Measurements from ENCODE around the gene RAB25. TPM values are rescaled to one million over a fixed set of nuclear protein-coding genes. Genes with fewer than 3 reads are reported as not detected.

Gene RAB25
- total RNA-seq, 1 donor from 2014 or later: not detected

DNA sequence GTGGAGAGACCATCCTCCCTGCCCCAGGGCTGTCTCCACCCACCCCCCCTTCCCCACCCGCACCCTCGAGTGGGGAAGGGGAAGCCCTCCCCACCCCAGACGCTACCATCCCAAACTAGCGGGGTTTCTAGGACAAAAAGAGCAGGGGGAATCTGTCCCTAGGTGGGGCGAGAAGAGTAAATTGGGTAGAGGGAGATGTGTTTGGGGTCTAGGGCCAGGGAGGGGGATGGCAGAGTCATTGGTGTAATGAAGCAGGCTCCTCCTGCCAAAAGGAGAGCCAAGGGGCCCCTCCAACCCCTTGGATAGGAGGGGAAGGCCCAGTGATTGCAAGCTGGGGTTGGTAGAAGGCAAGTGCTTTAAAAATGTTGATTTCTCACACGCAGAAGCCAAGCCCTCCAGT, 11.3 kb downstream of the RAB25 start:
- Mint-ChIP-seq H3K36me3 (ENCODE audit: low read depth) (peaks cover 6% of the 10 kb centered on the region), H3K9me3 (ENCODE audit: low read depth) (no peaks in the 10 kb centered on the region), H3K27me3 (ENCODE audit: low read depth) (no peaks in the 10 kb centered on the region), H3K27ac (ENCODE audit: unreplicated experiment) (no peak overlapping the region), H3K4me3 (ENCODE audit: unreplicated experiment) (no peak overlapping the region), H3K4me1 (ENCODE audit: low read depth) (peaks cover 20% of the 10 kb centered on the region)
- no peak for DNase-seq (ENCODE audit: low spot score)
- TF ChIP-seq, protein P1, sequence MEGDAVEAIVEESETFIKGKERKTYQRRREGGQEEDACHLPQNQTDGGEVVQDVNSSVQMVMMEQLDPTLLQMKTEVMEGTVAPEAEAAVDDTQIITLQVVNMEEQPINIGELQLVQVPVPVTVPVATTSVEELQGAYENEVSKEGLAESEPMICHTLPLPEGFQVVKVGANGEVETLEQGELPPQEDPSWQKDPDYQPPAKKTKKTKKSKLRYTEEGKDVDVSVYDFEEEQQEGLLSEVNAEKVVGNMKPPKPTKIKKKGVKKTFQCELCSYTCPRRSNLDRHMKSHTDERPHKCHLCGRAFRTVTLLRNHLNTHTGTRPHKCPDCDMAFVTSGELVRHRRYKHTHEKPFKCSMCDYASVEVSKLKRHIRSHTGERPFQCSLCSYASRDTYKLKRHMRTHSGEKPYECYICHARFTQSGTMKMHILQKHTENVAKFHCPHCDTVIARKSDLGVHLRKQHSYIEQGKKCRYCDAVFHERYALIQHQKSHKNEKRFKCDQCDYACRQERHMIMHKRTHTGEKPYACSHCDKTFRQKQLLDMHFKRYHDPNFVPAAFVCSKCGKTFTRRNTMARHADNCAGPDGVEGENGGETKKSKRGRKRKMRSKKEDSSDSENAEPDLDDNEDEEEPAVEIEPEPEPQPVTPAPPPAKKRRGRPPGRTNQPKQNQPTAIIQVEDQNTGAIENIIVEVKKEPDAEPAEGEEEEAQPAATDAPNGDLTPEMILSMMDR (IDR thresholded peaks at IDR 0.05): no peak

DNA sequence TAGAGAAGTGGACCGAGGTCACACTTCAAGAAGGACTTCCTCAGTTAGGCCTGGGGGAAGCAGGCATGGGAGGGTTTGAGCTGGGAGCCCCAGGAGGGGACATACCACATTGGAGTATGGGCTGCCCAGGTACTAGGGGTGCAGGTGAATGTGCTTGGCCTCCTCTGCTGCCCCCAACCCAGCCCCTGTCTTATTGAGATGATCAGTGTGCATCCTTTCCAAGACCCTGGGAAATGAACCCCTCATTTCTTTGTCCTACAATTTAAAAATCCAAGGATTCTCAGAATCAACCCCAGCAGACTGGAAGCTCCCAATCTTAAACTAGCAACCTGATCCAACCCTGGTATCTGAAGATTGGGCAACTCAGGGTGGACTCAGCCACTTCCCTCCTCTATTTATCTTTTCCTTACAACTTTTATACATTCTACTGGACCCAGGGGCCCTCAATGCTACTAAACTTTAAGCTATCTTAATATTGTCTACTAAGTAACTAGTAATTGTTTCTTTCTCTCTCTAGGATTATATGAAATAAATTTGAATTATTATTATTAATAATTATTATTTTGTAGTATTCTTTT, 12.2 kb downstream of the RAB25 start:
- Mint-ChIP-seq H3K27ac (ENCODE audit: unreplicated experiment) (no peak overlapping the region), H3K9me3 (ENCODE audit: low read depth) (no peaks in the 10 kb centered on the region), H3K4me3 (ENCODE audit: unreplicated experiment) (no peak overlapping the region), H3K4me1 (ENCODE audit: low read depth) (peaks cover 28% of the 10 kb centered on the region), H3K36me3 (ENCODE audit: low read depth) (peaks cover 6% of the 10 kb centered on the region), H3K27me3 (ENCODE audit: low read depth) (no peaks in the 10 kb centered on the region)
- DNase-seq (ENCODE audit: low spot score): no peak
- TF ChIP-seq, protein P1 (IDR thresholded peaks at IDR 0.05): no peak

DNA sequence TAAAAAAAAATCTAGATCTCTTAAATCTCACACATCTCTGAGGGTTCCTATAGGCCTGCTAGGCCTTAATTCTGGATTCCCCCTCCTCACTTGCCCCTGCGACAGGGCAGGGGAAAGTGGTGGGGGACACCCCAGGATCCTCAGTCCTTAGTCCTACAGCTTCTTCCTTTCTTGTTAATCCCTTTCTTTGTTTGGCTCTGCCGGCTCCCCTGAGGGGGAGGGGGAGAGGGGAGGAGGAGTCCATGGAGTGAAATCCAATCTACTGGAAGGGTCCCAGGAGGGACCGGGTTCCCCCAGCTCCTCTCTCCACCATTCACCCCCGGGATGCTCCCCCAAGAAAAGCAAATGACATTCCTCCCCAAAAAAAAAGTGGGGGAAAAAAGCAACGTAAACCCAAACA, 12.8 kb downstream of the RAB25 start:
- Mint-ChIP-seq H3K4me3 (ENCODE audit: unreplicated experiment) (no peak overlapping the region), H3K27me3 (ENCODE audit: low read depth) (no peaks in the 10 kb centered on the region), H3K4me1 (ENCODE audit: low read depth) (peaks cover 34% of the 10 kb centered on the region)

DNA sequence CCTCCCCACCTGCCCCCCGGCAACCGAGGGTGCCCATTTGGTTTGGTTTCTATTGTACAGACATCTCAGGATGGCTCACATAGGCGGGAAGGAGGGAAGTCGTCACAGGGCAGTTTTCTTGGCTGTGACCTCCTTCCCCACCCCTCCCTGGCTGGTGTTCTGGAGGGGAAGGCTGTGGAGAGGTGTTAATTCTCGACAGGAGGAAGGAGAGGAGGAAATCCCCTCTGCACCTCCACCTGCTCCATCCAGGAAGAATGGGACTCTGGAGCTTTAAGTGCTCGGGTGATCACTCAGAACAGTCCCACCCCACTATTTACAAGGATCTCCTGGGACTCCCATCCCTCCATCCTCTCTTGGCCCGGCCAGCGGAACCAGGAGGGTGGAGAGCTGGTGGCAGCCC, 13.7 kb downstream of the RAB25 start:
- DNase-seq (ENCODE audit: low spot score): no peak
- Mint-ChIP-seq H3K4me3 (ENCODE audit: unreplicated experiment) (no peak overlapping the region), H3K4me1 (ENCODE audit: low read depth) (peaks cover 41% of the 10 kb centered on the region), H3K27me3 (ENCODE audit: low read depth) (no peaks in the 10 kb centered on the region), H3K36me3 (ENCODE audit: low read depth) (peaks cover 6% of the 10 kb centered on the region), H3K27ac (ENCODE audit: unreplicated experiment) (no peak overlapping the region), H3K9me3 (ENCODE audit: low read depth) (no peaks in the 10 kb centered on the region)
- TF ChIP-seq, protein P1 (IDR thresholded peaks at IDR 0.05): no peak

More for the DNA sequence above, 12.8 kb downstream of the RAB25 start:
- Mint-ChIP-seq H3K27ac (ENCODE audit: unreplicated experiment) (no peak overlapping the region), H3K36me3 (ENCODE audit: low read depth) (peaks cover 6% of the 10 kb centered on the region), H3K9me3 (ENCODE audit: low read depth) (no peaks in the 10 kb centered on the region)
- DNase-seq (ENCODE audit: low spot score): no peak
- TF ChIP-seq, protein P1 (IDR thresholded peaks at IDR 0.05): no peak

DNA sequence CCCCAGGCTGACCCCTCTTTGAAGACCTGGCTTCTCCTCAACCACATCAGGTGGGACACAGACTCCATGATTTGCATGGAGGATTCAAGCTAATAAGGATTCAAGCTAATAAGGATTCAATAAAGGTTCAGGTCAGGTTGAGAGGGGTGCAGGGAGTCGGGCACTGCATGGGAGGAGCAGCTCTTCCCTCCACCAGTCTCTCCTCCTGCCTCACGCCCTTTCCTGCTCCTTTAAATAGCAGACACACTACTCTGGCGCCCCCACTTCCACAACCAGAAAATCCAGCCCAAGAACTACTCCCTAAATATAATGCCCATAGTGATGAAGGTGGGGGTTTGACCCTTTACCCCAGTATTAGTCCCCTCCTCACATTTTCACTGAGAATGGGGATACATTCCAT, 14.2 kb downstream of the RAB25 start:
- Mint-ChIP-seq H3K27me3 (ENCODE audit: low read depth) (no peaks in the 10 kb centered on the region), H3K4me1 (ENCODE audit: low read depth) (peaks cover 45% of the 10 kb centered on the region), H3K27ac (ENCODE audit: unreplicated experiment) (no peak overlapping the region), H3K9me3 (ENCODE audit: low read depth) (no peaks in the 10 kb centered on the region), H3K4me3 (ENCODE audit: unreplicated experiment) (no peak overlapping the region), H3K36me3 (ENCODE audit: low read depth) (peaks cover 6% of the 10 kb centered on the region)
- DNase-seq (ENCODE audit: low spot score): no peak
- TF ChIP-seq, protein P1 (IDR thresholded peaks at IDR 0.05): no peak
